ENCODE measurements around the gene SLC5A7. TPM values are rescaled to one million over a fixed set of nuclear protein-coding genes. Genes with fewer than 3 reads are reported as not detected.

Gene SLC5A7
- total and polyA plus RNA-seq, 2 donors from 2014 or later = 0.75 to 0.88 TPM

GRCh38 chr2:108029496-108029895 is 43.2 kb downstream of the SLC5A7 start:
- peak in 1 of 5 donors; percentile 3 for DNase-seq

DNA sequence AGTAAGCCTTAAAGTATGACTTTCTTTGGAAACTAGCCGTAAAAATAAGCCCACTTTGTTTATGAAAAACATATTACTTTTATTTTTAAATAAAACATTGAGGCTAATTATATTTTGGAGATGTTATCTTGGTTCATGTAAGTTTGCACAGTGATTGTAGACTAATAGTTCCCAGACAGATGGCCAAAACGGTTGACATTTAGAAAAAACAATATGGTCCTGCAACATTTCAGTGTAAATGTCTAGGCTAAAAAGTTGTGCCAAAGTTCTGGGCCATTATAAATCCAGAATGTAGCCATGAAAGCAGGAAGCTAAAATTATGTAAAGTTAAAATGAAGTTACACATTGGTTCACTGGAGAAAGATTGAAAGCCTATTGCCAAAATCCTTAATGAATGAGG is 43.6 kb downstream of the SLC5A7 start:
- Histone ChIP-seq H3K36me3 (ENCODE audit: control insufficient read depth in 2 of 3, insufficient read depth in 3 of 3, low read length in 3 of 3) (no peaks in the 10 kb centered on the region), H3K9me3 (ENCODE audit: control insufficient read depth in 2 of 3, insufficient read depth in 1 of 3, low read length in 3 of 3) (no peaks in the 10 kb centered on the region), H3K27ac (ENCODE audit: low read depth in 2 of 2, low read length in 2 of 2) (no peak overlapping the region), H3K27me3 (ENCODE audit: control insufficient read depth, insufficient read depth, low read length) (no peaks in the 10 kb centered on the region), H3K4me1 (ENCODE audit: control insufficient read depth in 2 of 3, insufficient read depth in 2 of 3, low read depth in 1 of 3, low read length in 3 of 3) (no peaks in the 10 kb centered on the region), H3K4me3 (ENCODE audit: low read length in 3 of 3) (no peak overlapping the region), H3K9ac (ENCODE audit: low read length in 3 of 3) (no peak overlapping the region)
- intact Hi-C loops (cut with DNase I) = no loop called here
- FAIRE-seq (no peak), DNase-seq (peak in 1 of 5 donors; percentile 20)
- no peak for TF ChIP-seq CTCF (IDR thresholded peaks at IDR 0.05; ENCODE audit: borderline replicate concordance, extremely low read depth, insufficient read depth)

More at GRCh38 chr2:108029496-108029895, 43.2 kb downstream of the SLC5A7 start:
- Histone ChIP-seq H3K36me3 (ENCODE audit: control insufficient read depth in 2 of 3, insufficient read depth in 3 of 3, low read length in 3 of 3) (no peaks in the 10 kb centered on the region), H3K9me3 (ENCODE audit: control insufficient read depth in 2 of 3, insufficient read depth in 1 of 3, low read length in 3 of 3) (no peaks in the 10 kb centered on the region), H3K9ac (ENCODE audit: low read length in 3 of 3) (no peak overlapping the region), H3K4me1 (ENCODE audit: control insufficient read depth in 2 of 3, insufficient read depth in 2 of 3, low read depth in 1 of 3, low read length in 3 of 3) (no peaks in the 10 kb centered on the region), H3K27me3 (ENCODE audit: control insufficient read depth, insufficient read depth, low read length) (no peaks in the 10 kb centered on the region), H3K27ac (ENCODE audit: low read depth in 2 of 2, low read length in 2 of 2) (peak overlapping the region in 1 of 2 donors; percentile 41), H3K4me3 (ENCODE audit: low read length in 3 of 3) (no peak overlapping the region)
- intact Hi-C loops (cut with DNase I) = no loop called here
- TF ChIP-seq CTCF (IDR thresholded peaks at IDR 0.05; ENCODE audit: borderline replicate concordance, extremely low read depth, insufficient read depth) = no peak
- FAIRE-seq = no peak

DNA sequence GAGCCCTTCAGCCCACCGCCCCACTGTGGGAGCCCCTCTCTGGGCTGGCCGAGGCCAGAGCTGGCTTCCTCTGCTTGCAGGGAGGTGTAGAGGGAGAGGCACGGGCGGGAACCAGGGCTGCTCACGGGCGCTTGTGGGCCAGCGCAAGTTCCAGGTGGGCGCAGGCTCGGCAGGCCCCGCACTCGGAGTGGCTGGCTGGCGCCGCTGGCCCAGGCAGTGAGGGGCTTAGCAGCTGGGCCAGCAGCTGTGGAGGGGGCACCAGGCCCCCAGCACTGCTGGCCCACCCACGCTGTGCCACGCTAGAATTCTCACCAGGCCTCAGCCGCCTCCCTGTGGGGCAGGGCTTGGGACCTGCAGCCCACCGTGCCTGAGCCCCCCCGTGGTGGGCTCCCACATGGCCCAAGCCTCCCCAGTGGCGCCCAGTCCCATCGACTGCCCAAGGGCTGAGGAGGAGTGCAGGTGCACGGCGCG is 45.2 kb downstream of the SLC5A7 start:
- no peak for TF ChIP-seq CTCF (IDR thresholded peaks at IDR 0.05; ENCODE audit: borderline replicate concordance, extremely low read depth, insufficient read depth)
- no peak overlapping the region for H3K4me3 ChIP-seq (ENCODE audit: low read length in 3 of 3)
- peak in 1 of 5 donors; percentile 66 for DNase-seq
- H3K4me1 ChIP-seq (ENCODE audit: control insufficient read depth in 2 of 3, insufficient read depth in 2 of 3, low read depth in 1 of 3, low read length in 3 of 3) = no peaks in the 10 kb centered on the region
- H3K27me3 ChIP-seq (ENCODE audit: control insufficient read depth, insufficient read depth, low read length) = no peaks in the 10 kb centered on the region
- intact Hi-C loops (cut with DNase I) = no loop called here
- FAIRE-seq = no peak
- H3K9me3 ChIP-seq (ENCODE audit: control insufficient read depth in 2 of 3, insufficient read depth in 1 of 3, low read length in 3 of 3) = no peaks in the 10 kb centered on the region
- H3K27ac ChIP-seq (ENCODE audit: low read depth in 2 of 2, low read length in 2 of 2) = no peak overlapping the region
- no peak overlapping the region for H3K9ac ChIP-seq (ENCODE audit: low read length in 3 of 3)
- H3K36me3 ChIP-seq (ENCODE audit: control insufficient read depth in 2 of 3, insufficient read depth in 3 of 3, low read length in 3 of 3) = no peaks in the 10 kb centered on the region

GRCh38 chr2:108034843-108035242 is 48.5 kb downstream of the SLC5A7 start:
- Histone ChIP-seq H3K9ac (ENCODE audit: low read length in 3 of 3) (no peak overlapping the region), H3K9me3 (ENCODE audit: control insufficient read depth in 2 of 3, insufficient read depth in 1 of 3, low read length in 3 of 3) (no peaks in the 10 kb centered on the region), H3K27ac (ENCODE audit: low read depth in 2 of 2, low read length in 2 of 2) (no peak overlapping the region), H3K4me3 (ENCODE audit: low read length in 3 of 3) (no peak overlapping the region), H3K4me1 (ENCODE audit: control insufficient read depth in 2 of 3, insufficient read depth in 2 of 3, low read depth in 1 of 3, low read length in 3 of 3) (no peaks in the 10 kb centered on the region), H3K36me3 (ENCODE audit: control insufficient read depth in 2 of 3, insufficient read depth in 3 of 3, low read length in 3 of 3) (no peaks in the 10 kb centered on the region), H3K27me3 (ENCODE audit: control insufficient read depth, insufficient read depth, low read length) (no peaks in the 10 kb centered on the region)
- intact Hi-C loops (cut with DNase I) = no loop called here
- no peak for FAIRE-seq
- no peak for DNase-seq
- no peak for TF ChIP-seq CTCF (IDR thresholded peaks at IDR 0.05; ENCODE audit: borderline replicate concordance, extremely low read depth, insufficient read depth)
